SJCRH30 (cell line): ENCODE results near the gene THOC5. TPM values are rescaled to one million over a fixed set of nuclear protein-coding genes. Genes with fewer than 3 reads are reported as not detected.
"Not testable (repeated sequence)": the region's sequence is repeated elsewhere in the genome, so short reads cannot be mapped to it uniquely, and the experiment has no call there.

Experiments used
- DNase-seq, 2 experiments: peaks; one replicate each; pipeline ENCODE4 v3.0.0-alpha.2; 2015 to 2020
- H3K27ac ChIP-seq: fragments of 250-450 bp; sonication (Bioruptor Pico); 2 replicates; pipeline ENCODE4 v1.5.1; 2020; ENCODE audit warnings: mild to moderate bottlenecking, moderate library complexity
- H3K27me3 ChIP-seq: fragments of 250-450 bp; sonication (Bioruptor Pico); 2 replicates; pipeline ENCODE4 v1.5.1; 2020; ENCODE audit warnings: mild to moderate bottlenecking, moderate library complexity
- H3K36me3 ChIP-seq: fragments of 250-450 bp; sonication (Bioruptor Pico); 2 replicates; pipeline ENCODE4 v1.5.1; 2020; ENCODE audit warnings: mild to moderate bottlenecking, moderate library complexity
- H3K4me1 ChIP-seq: fragments of 250-450 bp; sonication (Bioruptor Pico); 2 replicates; pipeline ENCODE4 v1.5.1; 2020; ENCODE audit warnings: mild to moderate bottlenecking, moderate library complexity
- H3K4me3 ChIP-seq: fragments of 250-450 bp; sonication (Bioruptor Pico); 2 replicates; pipeline ENCODE4 v1.5.1; 2020; ENCODE audit warnings: mild to moderate bottlenecking, moderate library complexity
- H3K9me3 ChIP-seq: fragments of 250-450 bp; sonication (Bioruptor Pico); replicated peaks from 2 replicates; pipeline ENCODE4 v1.5.1; 2020; ENCODE audit warnings: mild to moderate bottlenecking, moderate library complexity
- total RNA-seq: library from RNA; depleted of rRNA; stranded (reverse); fragments of >200 nt; shearing (Covaris generic); gene quantifications from 2 replicates; pipeline ENCODE4 v1.2.3, GENCODE V29; 2014; rRNA removed

The THOC5 gene
- 39.2 and 41.4 TPM in 2 replicates for total RNA-seq

DNA sequence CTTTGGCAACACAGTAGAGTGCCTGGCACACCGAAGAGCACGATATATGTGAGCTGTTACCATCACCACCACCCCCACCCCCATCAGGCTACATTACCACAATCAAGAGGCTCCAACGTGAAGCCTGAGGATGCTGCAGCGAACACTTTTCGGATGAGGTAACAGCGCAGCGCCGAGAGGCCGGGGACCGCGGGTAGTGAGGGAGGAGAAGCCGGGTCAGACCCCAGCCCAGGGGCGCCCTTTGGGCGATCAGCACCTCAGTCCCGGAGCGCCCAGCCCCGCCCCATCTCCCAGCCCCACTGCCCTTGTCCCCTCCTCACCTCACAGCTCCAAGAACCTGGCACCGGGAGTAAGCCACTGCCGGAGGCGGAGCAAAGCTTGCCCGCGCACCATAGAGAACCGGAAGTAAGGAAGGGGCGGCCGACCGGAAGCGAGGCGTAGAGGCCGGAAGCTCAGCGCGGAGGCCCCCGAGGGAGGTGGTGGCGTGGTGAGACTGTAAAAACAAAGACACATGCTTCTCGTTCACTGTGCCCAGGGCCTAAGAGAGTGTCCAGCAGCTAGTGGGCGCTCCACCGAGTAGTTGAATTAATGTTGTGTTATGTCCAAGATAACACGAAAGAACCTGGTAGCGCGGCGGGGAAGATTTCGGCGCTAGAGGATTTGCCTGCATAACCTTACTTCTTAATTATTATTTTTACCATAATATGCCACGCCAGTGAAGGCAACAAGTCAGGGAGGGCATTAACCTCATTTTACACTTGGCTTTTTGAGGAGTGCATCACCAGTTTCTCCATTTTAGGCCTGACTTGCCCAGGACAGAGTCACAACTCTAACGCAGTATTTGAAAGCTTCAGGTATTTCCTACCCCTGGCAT lies at the start of gene THOC5:
Gene THOC5 (minus strand): TSS at position 407 of the 874 bp plus-strand sequence. CDS start 4,610 bp downstream, outside the sequence.
- peaks cover 10% of the 10 kb centered on the region for H3K36me3 ChIP-seq
- no peaks in the 10 kb centered on the region for H3K9me3 ChIP-seq
- H3K4me3 ChIP-seq, result peak within 1 kb of the TSS; percentile 77
- H3K27me3 ChIP-seq, result no peaks in the 10 kb centered on the region
- H3K4me1 ChIP-seq, result 0 out of 2 replicates have a peak, but pooled peaks cover 4% of the 10 kb centered on the region
- peak within 1 kb of the TSS; percentile 64 for H3K27ac ChIP-seq
- peak; percentile 95 to 96 for DNase-seq

- no peak for DNase-seq
- H3K9me3 ChIP-seq, result no peaks in the 10 kb centered on the region
- no peaks in the 10 kb centered on the region for H3K36me3 ChIP-seq
- no peaks in the 10 kb centered on the region for H3K4me1 ChIP-seq
- H3K27me3 ChIP-seq, result no peaks in the 10 kb centered on the region
- H3K4me3 ChIP-seq, result no peak overlapping the region
- H3K27ac ChIP-seq, result no peak overlapping the region
Observed at GRCh38 chr22:29598684-29599020, 45.1 kb upstream of the THOC5 start.

GRCh38 chr22:29597871-29598683 lies 44.5 kb upstream of the THOC5 start:
- not testable (repeated sequence) for H3K9me3 ChIP-seq, H3K4me1 ChIP-seq, H3K27ac ChIP-seq, H3K27me3 ChIP-seq, H3K4me3 ChIP-seq, H3K36me3 ChIP-seq, DNase-seq

DNA sequence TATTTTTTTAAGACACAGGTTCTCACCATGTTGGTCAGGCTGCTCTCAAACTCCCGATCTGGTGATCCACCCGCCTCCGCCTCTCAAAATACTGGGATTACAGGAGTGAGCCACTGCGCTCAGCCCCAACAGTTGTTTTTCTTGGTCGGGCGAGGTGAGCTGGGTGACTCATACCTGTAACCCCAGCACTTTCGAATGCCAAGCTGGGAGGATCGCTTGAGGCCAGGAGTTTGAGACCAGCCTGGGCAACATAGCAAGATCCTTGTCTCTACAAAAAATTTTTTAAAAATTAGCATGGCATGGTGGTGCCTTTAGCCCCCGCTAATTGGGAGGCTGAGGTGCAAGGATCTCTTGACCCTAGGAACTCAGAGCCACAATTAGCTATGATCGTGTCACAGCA lies 42.9 kb upstream of the THOC5 start:
- Histone ChIP-seq H3K4me3 (no peak overlapping the region), H3K9me3 (no peaks in the 10 kb centered on the region), H3K27me3 (no peaks in the 10 kb centered on the region), H3K4me1 (no peaks in the 10 kb centered on the region), H3K27ac (no peak overlapping the region), H3K36me3 (no peaks in the 10 kb centered on the region)
- DNase-seq, result no peak

DNA sequence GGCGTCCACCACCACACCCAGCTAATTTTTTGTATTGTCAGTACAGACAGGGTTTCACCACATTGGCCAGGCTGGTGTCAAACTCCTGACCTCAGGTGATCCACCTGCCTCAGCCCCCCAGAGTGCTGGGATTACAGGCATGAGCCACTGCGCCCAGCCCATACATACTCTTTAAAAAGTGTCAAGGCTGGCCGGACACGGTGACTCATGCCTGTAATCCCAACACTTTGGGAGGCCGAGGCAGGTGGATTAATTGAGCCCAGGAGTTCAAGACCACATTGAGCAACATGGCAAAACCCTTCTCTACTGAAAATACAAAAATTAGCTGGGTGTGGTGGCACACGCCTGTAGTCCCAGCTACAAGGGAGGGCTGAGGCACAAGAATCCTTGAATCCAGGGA lies 40.9 kb upstream of the THOC5 start:
- H3K27me3 ChIP-seq, H3K27ac ChIP-seq, DNase-seq, H3K9me3 ChIP-seq, H3K36me3 ChIP-seq, H3K4me1 ChIP-seq, H3K4me3 ChIP-seq: not testable (repeated sequence)

DNA sequence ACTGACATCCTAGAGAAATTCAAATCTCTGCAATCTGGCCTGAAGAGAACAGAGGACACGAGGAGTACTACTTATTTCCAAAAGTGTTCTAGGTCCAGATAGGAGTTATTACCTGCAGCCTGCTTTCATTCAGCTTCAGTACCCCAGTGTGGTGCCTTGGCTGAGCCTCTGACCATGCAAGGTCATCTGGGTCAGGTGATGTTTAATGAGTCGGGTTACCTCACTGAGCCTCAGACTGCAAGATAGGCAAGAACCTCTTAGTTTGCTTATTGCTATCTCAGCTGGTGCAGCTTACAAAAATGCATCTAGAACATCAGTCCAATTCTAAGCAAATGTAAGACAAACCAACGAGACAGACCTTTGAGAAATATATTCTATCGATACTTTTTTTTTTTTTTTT lies 40.4 kb upstream of the THOC5 start:
- H3K4me3 ChIP-seq, result no peak overlapping the region
- no peaks in the 10 kb centered on the region for H3K9me3 ChIP-seq
- H3K27ac ChIP-seq, result no peak overlapping the region
- no peaks in the 10 kb centered on the region for H3K4me1 ChIP-seq
- no peaks in the 10 kb centered on the region for H3K27me3 ChIP-seq
- no peak for DNase-seq
- H3K36me3 ChIP-seq, result no peaks in the 10 kb centered on the region

- Histone ChIP-seq H3K9me3 (no peaks in the 10 kb centered on the region), H3K36me3 (no peaks in the 10 kb centered on the region), H3K27ac (no peak overlapping the region), H3K4me3 (no peak overlapping the region), H3K27me3 (no peaks in the 10 kb centered on the region), H3K4me1 (no peaks in the 10 kb centered on the region)
- peak in 1 of 2 experiments; percentile 7 for DNase-seq
Observed at GRCh38 chr22:29587938-29588699, 34.6 kb upstream of the THOC5 start.

GRCh38 chr22:29586193-29586705 lies 32.7 kb upstream of the THOC5 start:
- not testable (repeated sequence) for DNase-seq, H3K9me3 ChIP-seq

GRCh38 chr22:29584975-29585374 lies 31.4 kb upstream of the THOC5 start:
- Histone ChIP-seq H3K9me3 (no peaks in the 10 kb centered on the region), H3K27me3 (no peaks in the 10 kb centered on the region), H3K4me3 (no peak overlapping the region), H3K27ac (no peak overlapping the region), H3K36me3 (no peaks in the 10 kb centered on the region), H3K4me1 (peaks cover 4% of the 10 kb centered on the region; the same call in 1 of the 2 replicates)
- DNase-seq, result no peak

More at GRCh38 chr22:29586193-29586705, 32.7 kb upstream of the THOC5 start:
- not testable (repeated sequence) for H3K27ac ChIP-seq, H3K4me1 ChIP-seq, H3K27me3 ChIP-seq, H3K36me3 ChIP-seq, H3K4me3 ChIP-seq

DNA sequence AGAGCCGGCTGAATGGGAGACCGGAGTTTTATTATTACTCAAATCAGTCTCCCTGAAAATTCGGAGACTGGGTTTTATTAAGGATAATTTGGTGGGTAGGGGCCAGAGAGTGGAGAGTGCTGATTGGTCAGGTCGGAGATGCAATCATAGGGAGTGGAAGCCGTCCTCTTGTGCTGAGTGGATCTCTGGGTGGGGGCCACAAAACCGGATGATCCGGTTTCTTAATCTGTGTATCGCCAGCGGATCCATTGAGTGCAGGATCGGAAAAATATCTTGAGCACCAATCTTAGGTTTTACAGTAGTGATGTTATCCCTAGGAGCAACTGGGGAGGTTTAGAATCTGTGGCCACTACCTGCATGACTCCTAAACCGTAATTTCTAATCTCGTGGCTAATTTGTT lies 28.2 kb upstream of the THOC5 start:
- Histone ChIP-seq H3K4me1 (peaks cover 4% of the 10 kb centered on the region; the same call in 1 of the 2 replicates), H3K4me3 (peak overlapping the region; percentile 84), H3K9me3 (no peaks in the 10 kb centered on the region), H3K27me3 (no peaks in the 10 kb centered on the region), H3K27ac (no peak overlapping the region), H3K36me3 (no peaks in the 10 kb centered on the region)
- no peak for DNase-seq

GRCh38 chr22:29580200-29580810 lies 26.7 kb upstream of the THOC5 start:
- H3K27ac ChIP-seq, result peak overlapping the region; percentile 33; the same call in 1 of the 2 replicates
- no peaks in the 10 kb centered on the region for H3K27me3 ChIP-seq
- no peaks in the 10 kb centered on the region for H3K36me3 ChIP-seq
- H3K9me3 ChIP-seq, result no peaks in the 10 kb centered on the region
- peak overlapping the region; percentile 84 for H3K4me3 ChIP-seq
- DNase-seq, result peak in 1 of 2 experiments; percentile 6
- peaks cover 4% of the 10 kb centered on the region; the same call in 1 of the 2 replicates for H3K4me1 ChIP-seq

- Histone ChIP-seq H3K9me3 (no peaks in the 10 kb centered on the region), H3K27ac (no peak overlapping the region), H3K4me3 (no peak overlapping the region), H3K36me3 (no peaks in the 10 kb centered on the region), H3K4me1 (peaks cover 4% of the 10 kb centered on the region; the same call in 1 of the 2 replicates), H3K27me3 (no peaks in the 10 kb centered on the region)
- DNase-seq, result no peak
Observed at GRCh38 chr22:29578462-29579200, 25.1 kb upstream of the THOC5 start.

DNA sequence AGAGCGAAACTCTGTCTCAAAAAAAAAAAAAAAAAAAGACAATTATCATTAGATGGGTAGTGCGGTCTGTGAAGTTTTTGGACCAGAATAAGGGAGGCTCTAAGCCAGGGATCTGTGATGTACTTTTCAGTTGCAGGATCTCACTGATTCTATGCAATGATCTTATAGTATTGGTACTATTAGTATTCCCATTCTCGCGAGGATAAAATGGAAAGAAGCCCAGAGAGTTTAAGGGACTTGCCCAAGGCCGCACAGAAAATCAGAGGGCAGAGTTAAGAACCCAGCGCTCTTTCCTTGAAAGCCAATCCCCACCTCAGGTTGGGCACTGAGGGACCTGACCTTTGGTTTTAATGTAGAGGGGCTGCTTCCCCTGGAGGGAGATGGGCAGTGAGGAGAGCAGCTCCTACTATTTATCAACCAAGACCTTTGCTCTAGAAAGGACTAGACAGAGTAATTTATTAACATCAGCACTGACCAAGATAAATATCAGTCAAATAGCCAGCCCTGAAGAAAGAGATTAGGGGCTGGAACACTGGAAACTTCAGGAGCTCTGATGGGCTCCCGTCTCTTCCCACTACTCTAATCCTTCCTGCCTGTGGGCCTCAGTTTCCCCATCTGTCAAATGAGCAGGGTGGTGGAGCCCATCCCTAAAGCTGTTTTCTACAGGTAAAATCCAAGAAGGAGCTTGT lies 21.3 kb upstream of the THOC5 start:
- no peaks in the 10 kb centered on the region for H3K27me3 ChIP-seq
- no peaks in the 10 kb centered on the region for H3K9me3 ChIP-seq
- H3K36me3 ChIP-seq, result no peaks in the 10 kb centered on the region
- H3K4me3 ChIP-seq, result no peak overlapping the region
- no peaks in the 10 kb centered on the region; the same call in 1 of the 2 replicates for H3K4me1 ChIP-seq
- no peak for DNase-seq
- H3K27ac ChIP-seq, result no peak overlapping the region
